Measurements from ENCODE around the gene TMEM258.

TMEM258 gene

GRCh38 chr11:61837411-61838005 lies 45.1 kb upstream of the TMEM258 start:
- Histone ChIP-seq H3K27ac (ENCODE audit: low read depth, low read length, poor library complexity, severe bottlenecking) (no peak overlapping the region), H3K4me2 (ENCODE audit: low read length) (no peak overlapping the region), H4K20me1 (ENCODE audit: insufficient read depth, low read length) (no peaks in the 10 kb centered on the region), H3F3A (ENCODE audit: insufficient read depth, low read length) (no peaks in the 10 kb centered on the region), H3K9ac (ENCODE audit: low read length) (no peak overlapping the region), H3K27me3 (ENCODE audit: insufficient read depth, low read length) (no peaks in the 10 kb centered on the region), H3K4me1 (ENCODE audit: insufficient read depth, low read length, severe bottlenecking) (peaks cover 31% of the 10 kb centered on the region), H3K4me3 (ENCODE audit: low read depth, low read length, poor library complexity, severe bottlenecking) (no peak overlapping the region), H3K79me2 (ENCODE audit: insufficient read depth, low read length) (no peaks in the 10 kb centered on the region), H2AFZ (ENCODE audit: low read length) (no peak overlapping the region), H3K9me3 (ENCODE audit: low read length) (no peaks in the 10 kb centered on the region), H3K36me3 (ENCODE audit: insufficient read depth, low read length) (peaks cover 37% of the 10 kb centered on the region), H3K9me2 (ENCODE audit: low read depth, low read length) (no peaks in the 10 kb centered on the region)
- TF ChIP-seq EZH2 (IDR thresholded peaks at IDR 0.05; ENCODE audit: borderline replicate concordance, low read length) (no peak), CTCF (IDR thresholded peaks at IDR 0.05; ENCODE audit: low read length) (no peak)

DNA sequence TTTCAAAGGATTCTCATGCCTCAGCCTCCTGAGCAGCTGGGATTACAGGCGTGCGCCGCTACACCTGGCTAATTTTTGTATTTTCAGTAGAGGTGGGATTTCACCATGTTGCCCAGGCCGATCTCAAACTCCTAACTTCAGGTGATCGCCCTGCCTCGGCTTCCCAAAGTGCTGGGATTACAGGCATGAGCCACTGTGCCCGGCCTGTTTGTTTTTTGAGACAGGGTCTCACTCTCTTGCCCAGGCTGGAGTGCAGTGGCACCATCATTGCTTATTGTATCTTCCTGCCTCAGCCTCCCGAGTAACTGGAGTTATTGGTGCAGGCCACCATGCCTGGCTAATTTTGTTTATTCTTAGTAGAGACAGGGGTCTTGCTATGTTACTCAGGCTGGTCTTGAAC lies 43.8 kb upstream of the TMEM258 start:
- TF ChIP-seq EZH2 (IDR thresholded peaks at IDR 0.05; ENCODE audit: borderline replicate concordance, low read length) (no peak), CTCF (IDR thresholded peaks at IDR 0.05; ENCODE audit: low read length) (no peak)
- H3F3A ChIP-seq (ENCODE audit: insufficient read depth, low read length) = no peaks in the 10 kb centered on the region
- no peak overlapping the region for H3K4me2 ChIP-seq (ENCODE audit: low read length)
- no peaks in the 10 kb centered on the region for H4K20me1 ChIP-seq (ENCODE audit: insufficient read depth, low read length)
- no peak overlapping the region for H3K9ac ChIP-seq (ENCODE audit: low read length)
- no peaks in the 10 kb centered on the region for H3K79me2 ChIP-seq (ENCODE audit: insufficient read depth, low read length)
- H3K27ac ChIP-seq (ENCODE audit: low read depth, low read length, poor library complexity, severe bottlenecking) = peak overlapping the region; percentile 96
- H3K4me3 ChIP-seq (ENCODE audit: low read depth, low read length, poor library complexity, severe bottlenecking) = no peak overlapping the region
- H3K36me3 ChIP-seq (ENCODE audit: insufficient read depth, low read length) = peaks cover 24% of the 10 kb centered on the region
- no peaks in the 10 kb centered on the region for H3K27me3 ChIP-seq (ENCODE audit: insufficient read depth, low read length)
- peaks cover 44% of the 10 kb centered on the region for H3K4me1 ChIP-seq (ENCODE audit: insufficient read depth, low read length, severe bottlenecking)
- H2AFZ ChIP-seq (ENCODE audit: low read length) = no peak overlapping the region
- no peaks in the 10 kb centered on the region for H3K9me3 ChIP-seq (ENCODE audit: low read length)
- H3K9me2 ChIP-seq (ENCODE audit: low read depth, low read length) = no peaks in the 10 kb centered on the region

- Histone ChIP-seq H3K79me2 (ENCODE audit: insufficient read depth, low read length) (peaks cover 10% of the 10 kb centered on the region; the same call in 1 of the 2 replicates), H3K4me2 (ENCODE audit: low read length) (peak overlapping the region; percentile 71), H2AFZ (ENCODE audit: low read length) (no peak overlapping the region), H3K27me3 (ENCODE audit: insufficient read depth, low read length) (no peaks in the 10 kb centered on the region), H4K20me1 (ENCODE audit: insufficient read depth, low read length) (no peaks in the 10 kb centered on the region), H3K9me3 (ENCODE audit: low read length) (no peaks in the 10 kb centered on the region), H3K4me3 (ENCODE audit: low read depth, low read length, poor library complexity, severe bottlenecking) (peak overlapping the region; percentile 36), H3K36me3 (ENCODE audit: insufficient read depth, low read length) (peaks cover 12% of the 10 kb centered on the region), H3K4me1 (ENCODE audit: insufficient read depth, low read length, severe bottlenecking) (peaks cover 62% of the 10 kb centered on the region), H3K27ac (ENCODE audit: low read depth, low read length, poor library complexity, severe bottlenecking) (peak overlapping the region; percentile 96), H3F3A (ENCODE audit: insufficient read depth, low read length) (no peaks in the 10 kb centered on the region), H3K9me2 (ENCODE audit: low read depth, low read length) (no peaks in the 10 kb centered on the region), H3K9ac (ENCODE audit: low read length) (peak overlapping the region; percentile 64; the same call in 1 of the 2 replicates)
- no peak for TF ChIP-seq CTCF (IDR thresholded peaks at IDR 0.05; ENCODE audit: low read length)
- TF ChIP-seq EZH2 (IDR thresholded peaks at IDR 0.05; ENCODE audit: borderline replicate concordance, low read length) = no peak
Observed at GRCh38 chr11:61834278-61835048, 42.1 kb upstream of the TMEM258 start.

Data from OCI-LY1 (cell line).